Measurements from ENCODE around the gene TRPV5.

DNA sequence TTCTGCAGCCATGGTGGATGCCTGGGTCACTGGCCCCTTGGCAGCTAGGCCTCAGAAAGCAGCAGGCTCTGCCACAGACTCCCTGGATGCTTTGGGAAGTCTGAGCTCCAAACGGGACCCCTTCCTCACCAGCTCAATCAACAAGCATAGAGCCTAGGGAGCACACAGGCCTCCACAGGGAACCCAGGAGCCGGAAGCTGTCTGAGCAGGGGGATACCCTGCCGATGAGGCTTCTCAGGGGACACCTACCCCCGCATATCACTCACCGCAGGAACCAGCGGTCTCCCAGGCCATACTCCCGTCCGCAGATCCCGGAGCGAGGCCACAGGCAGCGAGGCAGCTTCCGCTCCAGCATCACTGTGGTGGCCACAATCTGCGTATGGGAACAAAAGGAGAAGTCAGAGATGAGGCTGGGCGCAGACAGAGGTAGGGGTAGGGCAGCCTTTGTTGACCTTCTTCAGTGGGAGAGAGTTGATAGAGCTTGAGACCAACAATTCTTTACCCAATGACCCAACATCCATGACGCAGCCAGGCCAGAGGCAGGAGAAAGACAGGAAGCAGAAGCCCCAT is 61.4 kb downstream of the TRPV5 start:
- TF ChIP-seq, protein P1, sequence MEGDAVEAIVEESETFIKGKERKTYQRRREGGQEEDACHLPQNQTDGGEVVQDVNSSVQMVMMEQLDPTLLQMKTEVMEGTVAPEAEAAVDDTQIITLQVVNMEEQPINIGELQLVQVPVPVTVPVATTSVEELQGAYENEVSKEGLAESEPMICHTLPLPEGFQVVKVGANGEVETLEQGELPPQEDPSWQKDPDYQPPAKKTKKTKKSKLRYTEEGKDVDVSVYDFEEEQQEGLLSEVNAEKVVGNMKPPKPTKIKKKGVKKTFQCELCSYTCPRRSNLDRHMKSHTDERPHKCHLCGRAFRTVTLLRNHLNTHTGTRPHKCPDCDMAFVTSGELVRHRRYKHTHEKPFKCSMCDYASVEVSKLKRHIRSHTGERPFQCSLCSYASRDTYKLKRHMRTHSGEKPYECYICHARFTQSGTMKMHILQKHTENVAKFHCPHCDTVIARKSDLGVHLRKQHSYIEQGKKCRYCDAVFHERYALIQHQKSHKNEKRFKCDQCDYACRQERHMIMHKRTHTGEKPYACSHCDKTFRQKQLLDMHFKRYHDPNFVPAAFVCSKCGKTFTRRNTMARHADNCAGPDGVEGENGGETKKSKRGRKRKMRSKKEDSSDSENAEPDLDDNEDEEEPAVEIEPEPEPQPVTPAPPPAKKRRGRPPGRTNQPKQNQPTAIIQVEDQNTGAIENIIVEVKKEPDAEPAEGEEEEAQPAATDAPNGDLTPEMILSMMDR (IDR thresholded peaks at IDR 0.05; ENCODE audit: low read depth, low read length, missing input control) = no peak
- TF ChIP-seq GABPA (IDR thresholded peaks at IDR 0.05 in 1 of 2, conservative IDR thresholded peaks at IDR 0.05 in 1 of 2) (no peak), EGR1 (IDR thresholded peaks at IDR 0.05; ENCODE audit: low read depth in 2 of 2) (no peak), RAD21 (IDR thresholded peaks at IDR 0.05) (no peak), SP1 (IDR thresholded peaks at IDR 0.05) (no peak), YY1 (IDR thresholded peaks at IDR 0.05) (no peak)
- TF ChIP-seq, protein P2, sequence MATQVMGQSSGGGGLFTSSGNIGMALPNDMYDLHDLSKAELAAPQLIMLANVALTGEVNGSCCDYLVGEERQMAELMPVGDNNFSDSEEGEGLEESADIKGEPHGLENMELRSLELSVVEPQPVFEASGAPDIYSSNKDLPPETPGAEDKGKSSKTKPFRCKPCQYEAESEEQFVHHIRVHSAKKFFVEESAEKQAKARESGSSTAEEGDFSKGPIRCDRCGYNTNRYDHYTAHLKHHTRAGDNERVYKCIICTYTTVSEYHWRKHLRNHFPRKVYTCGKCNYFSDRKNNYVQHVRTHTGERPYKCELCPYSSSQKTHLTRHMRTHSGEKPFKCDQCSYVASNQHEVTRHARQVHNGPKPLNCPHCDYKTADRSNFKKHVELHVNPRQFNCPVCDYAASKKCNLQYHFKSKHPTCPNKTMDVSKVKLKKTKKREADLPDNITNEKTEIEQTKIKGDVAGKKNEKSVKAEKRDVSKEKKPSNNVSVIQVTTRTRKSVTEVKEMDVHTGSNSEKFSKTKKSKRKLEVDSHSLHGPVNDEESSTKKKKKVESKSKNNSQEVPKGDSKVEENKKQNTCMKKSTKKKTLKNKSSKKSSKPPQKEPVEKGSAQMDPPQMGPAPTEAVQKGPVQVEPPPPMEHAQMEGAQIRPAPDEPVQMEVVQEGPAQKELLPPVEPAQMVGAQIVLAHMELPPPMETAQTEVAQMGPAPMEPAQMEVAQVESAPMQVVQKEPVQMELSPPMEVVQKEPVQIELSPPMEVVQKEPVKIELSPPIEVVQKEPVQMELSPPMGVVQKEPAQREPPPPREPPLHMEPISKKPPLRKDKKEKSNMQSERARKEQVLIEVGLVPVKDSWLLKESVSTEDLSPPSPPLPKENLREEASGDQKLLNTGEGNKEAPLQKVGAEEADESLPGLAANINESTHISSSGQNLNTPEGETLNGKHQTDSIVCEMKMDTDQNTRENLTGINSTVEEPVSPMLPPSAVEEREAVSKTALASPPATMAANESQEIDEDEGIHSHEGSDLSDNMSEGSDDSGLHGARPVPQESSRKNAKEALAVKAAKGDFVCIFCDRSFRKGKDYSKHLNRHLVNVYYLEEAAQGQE (IDR thresholded peaks at IDR 0.05) = no peak

Data from liver (tissue), 3 donors.